Sigmoid colon (tissue), 4 donors: Measurements from ENCODE around the gene RMND5A.

Experiments
- EP300 ChIP-seq, 4 donors: sonication (generic); formaldehyde crosslinking; IDR thresholded peaks; one replicate each; pipeline ENCODE4 v1.6.1; 2017; ENCODE audit warnings: antibody characterized with exemption in 4 of 4
- POLR2AphosphoS5 ChIP-seq, 4 donors: sonication (generic); formaldehyde crosslinking; IDR thresholded peaks; one replicate each; pipeline ENCODE4 v1.6.1; 2017; ENCODE audit warnings: antibody characterized with exemption in 4 of 4
- TF ChIP-seq, protein P1 (sequence below), 4 experiments: fragments of 450-650 bp in 3 of 4; fragments of 200-600 bp in 1 of 4; IDR thresholded peaks; one replicate each; pipeline ENCODE4 v1.5.1; 2016 to 2019; ENCODE audit warnings: antibody characterized with exemption in 4 of 4, mild to moderate bottlenecking in 3 of 4, moderate library complexity in 2 of 4

- TF ChIP-seq, protein P1, sequence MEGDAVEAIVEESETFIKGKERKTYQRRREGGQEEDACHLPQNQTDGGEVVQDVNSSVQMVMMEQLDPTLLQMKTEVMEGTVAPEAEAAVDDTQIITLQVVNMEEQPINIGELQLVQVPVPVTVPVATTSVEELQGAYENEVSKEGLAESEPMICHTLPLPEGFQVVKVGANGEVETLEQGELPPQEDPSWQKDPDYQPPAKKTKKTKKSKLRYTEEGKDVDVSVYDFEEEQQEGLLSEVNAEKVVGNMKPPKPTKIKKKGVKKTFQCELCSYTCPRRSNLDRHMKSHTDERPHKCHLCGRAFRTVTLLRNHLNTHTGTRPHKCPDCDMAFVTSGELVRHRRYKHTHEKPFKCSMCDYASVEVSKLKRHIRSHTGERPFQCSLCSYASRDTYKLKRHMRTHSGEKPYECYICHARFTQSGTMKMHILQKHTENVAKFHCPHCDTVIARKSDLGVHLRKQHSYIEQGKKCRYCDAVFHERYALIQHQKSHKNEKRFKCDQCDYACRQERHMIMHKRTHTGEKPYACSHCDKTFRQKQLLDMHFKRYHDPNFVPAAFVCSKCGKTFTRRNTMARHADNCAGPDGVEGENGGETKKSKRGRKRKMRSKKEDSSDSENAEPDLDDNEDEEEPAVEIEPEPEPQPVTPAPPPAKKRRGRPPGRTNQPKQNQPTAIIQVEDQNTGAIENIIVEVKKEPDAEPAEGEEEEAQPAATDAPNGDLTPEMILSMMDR (IDR thresholded peaks at IDR 0.05), result no peak
- no peak for TF ChIP-seq POLR2AphosphoS5 (IDR thresholded peaks at IDR 0.05)
- no peak for TF ChIP-seq EP300 (IDR thresholded peaks at IDR 0.05)
Observed at GRCh38 chr2:86704459-86704971, 15.6 kb upstream of the RMND5A start.
